Head of caudate nucleus (tissue), 42 donors: ENCODE measurements around the gene TRMO.
"Not testable (repeated sequence)": the region's sequence is repeated elsewhere in the genome, so short reads cannot be mapped to it uniquely, and the experiment has no call there.

ENCODE experiments used
- DNase-seq, 42 donors: peaks; one replicate each; pipeline versions ENCODE4 v3.0.0 to v3.0.0-alpha.2; 2020 to 2021; ENCODE audit warnings: mixed read lengths in 7 of 42
- intact Hi-C: fragments of 100-400 bp; cut with DNase I; formaldehyde crosslinking; loops from one replicate; pipeline ENCODE4 v1.15.0; 2022

Gene TRMO, protein sequence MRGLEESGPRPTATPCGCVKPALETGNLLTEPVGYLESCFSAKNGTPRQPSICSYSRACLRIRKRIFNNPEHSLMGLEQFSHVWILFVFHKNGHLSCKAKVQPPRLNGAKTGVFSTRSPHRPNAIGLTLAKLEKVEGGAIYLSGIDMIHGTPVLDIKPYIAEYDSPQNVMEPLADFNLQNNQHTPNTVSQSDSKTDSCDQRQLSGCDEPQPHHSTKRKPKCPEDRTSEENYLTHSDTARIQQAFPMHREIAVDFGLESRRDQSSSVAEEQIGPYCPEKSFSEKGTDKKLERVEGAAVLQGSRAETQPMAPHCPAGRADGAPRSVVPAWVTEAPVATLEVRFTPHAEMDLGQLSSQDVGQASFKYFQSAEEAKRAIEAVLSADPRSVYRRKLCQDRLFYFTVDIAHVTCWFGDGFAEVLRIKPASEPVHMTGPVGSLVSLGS

DNA sequence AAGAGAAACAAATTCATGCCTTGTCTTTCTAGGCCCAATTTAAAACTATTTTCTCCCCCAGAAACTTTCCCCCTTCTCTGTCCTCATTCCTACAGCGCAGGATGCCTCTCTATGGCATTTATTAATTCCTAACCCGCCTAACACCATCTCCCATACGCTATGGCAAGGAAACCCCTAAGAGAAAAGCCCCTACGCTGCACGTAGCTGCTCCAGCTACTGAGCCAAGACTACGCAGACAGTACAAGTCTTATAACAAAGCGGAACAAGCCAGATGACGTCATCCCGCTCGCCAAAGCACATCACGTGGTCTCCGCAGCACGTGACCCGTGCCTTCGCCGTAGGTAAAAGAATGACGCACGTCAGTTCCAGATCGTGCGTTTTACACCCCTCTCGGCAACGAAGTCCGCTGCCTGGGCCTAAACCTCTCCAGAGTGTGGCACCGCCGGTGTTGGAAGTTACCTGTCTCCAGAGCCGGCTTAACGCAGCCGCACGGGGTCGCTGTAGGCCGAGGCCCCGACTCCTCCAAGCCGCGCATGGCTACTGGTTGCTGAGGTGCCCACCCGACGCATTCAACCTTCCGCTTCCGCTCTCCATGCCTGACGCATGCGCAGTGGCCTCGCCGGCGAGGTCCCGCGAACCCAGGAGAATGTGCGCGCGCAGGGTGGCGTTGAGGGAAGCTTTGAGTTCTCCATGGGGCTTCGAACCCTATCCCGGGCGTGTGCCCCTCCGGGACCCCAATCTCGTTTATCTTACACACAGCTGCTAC, at the start of gene TRMO:
TRMO (minus strand) TSS at position 542 of the 766 bp plus-strand sequence; CDS start at position 535, 7 bp downstream.
- peak; percentile 87 to 99 (median 96) for DNase-seq
- intact Hi-C loops: loop anchor here (2.0 to 5.0 kb wide), 3 partner anchors 60 to 335 kb away; partner anchors contain the start of genes ANP32B and TBC1D2

DNA sequence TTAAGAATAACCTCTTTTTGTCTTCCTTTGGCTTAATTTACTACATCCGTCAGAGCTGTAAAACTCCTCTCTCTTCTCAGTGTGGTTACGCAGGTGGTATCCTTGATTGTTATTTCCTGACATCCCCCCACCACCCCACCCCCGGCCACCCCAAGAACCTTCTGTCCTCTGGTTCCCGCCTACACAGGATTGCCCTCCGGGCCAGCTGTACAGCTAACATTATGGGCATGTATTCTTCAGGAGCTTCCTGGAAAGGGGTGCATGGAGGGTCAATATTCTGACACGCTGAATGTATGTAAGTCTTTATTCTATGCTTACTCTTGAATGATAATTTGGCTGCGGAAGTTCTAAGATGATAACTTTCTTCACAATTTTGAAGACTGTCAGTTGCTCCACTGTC, 47.9 kb upstream of the TRMO start:
- intact Hi-C loops: no loop called here
- DNase-seq: no peak

DNA sequence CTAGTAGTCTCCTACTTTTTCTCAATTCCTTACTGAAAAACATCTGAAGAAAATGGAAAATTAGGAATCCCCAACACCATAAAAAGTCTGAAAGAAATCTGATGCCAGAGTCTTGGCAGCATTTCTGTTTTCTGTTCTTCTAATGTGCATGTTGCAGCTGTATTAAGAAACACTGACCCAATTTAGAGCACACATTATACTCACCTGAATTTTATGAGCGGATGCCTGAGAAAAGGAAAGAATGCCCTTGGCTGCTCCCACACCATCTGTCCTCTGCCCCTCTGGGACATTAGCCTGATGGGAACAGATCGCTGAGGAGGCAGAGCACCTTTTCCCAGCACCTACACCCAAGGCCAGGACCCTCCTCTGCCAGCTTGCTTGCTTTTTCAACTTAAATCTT, 46.7 kb upstream of the TRMO start:
- intact Hi-C loops: no loop called here
- no peak for DNase-seq

- intact Hi-C loops: no loop called here
- no peak for DNase-seq
These were observed 44.2 kb upstream of the TRMO start for GRCh38 chr9:97966493-97966892.

DNA sequence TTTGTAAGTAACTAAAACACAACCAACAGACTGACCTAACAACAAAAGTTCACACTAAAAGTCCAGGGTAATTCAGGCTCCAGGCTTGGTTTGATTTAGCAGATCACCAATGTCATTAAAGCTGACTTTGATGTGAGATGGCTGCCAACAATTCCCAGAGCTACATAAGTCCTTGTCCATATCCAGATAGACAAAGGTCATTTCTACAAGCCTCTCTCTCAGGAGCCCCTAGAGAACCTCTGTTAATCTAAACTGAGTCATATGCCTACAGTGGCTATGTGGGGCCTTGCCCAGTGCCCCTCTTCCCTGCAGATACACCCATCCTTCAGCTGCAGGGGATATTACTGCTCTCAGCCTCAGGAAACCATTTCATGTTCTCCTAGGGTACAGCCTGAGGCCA, 42.6 kb upstream of the TRMO start:
- intact Hi-C loops: no loop called here

GRCh38 chr9:97963232-97963631, 40.9 kb upstream of the TRMO start:
- intact Hi-C loops: no loop called here
- DNase-seq: no peak

More for the DNA sequence above, 42.6 kb upstream of the TRMO start:
- no peak for DNase-seq

DNA sequence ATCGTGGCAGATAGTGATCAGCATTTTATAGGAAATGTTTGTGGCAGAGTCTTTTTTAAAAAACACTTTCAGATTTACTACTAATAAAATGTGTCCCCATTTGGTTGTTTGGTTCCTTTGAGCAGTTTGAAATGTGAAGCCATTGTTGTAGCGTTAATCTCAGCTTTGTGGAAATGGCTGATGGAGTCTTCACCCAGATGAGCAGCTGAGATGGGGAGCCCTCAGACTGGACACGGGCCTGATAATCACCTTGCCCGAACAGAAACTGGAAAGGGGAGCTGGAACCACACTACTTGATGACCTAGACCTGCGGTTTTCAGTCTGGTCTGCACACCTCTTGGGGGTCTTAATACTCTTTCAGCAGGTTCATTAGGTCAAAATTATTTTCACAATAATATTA, 40.3 kb upstream of the TRMO start:
- DNase-seq: no peak
- intact Hi-C loops: no loop called here

DNA sequence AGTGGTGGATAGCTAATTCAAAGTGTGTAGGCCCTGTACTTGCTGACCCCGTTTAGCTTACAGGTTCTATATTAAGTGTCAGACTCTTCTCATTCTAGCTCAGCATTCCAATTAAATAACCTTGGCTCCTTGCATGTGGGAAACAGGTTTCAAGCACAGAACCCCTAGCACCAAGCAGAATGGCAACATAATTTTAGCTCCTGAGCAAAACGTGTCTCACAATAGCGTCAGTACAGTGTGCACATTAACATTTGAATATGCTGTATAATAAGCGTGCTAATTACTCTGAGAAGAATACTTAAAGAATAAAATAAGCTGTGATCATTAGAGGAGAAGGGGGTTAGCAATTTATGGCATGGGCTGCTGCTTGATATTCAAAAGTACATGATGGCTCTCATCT, 39.8 kb upstream of the TRMO start:
- intact Hi-C loops: no loop called here
- DNase-seq: no peak

GRCh38 chr9:97961361-97961760, 39.1 kb upstream of the TRMO start:
- DNase-seq: no peak
- intact Hi-C loops: no loop called here

DNA sequence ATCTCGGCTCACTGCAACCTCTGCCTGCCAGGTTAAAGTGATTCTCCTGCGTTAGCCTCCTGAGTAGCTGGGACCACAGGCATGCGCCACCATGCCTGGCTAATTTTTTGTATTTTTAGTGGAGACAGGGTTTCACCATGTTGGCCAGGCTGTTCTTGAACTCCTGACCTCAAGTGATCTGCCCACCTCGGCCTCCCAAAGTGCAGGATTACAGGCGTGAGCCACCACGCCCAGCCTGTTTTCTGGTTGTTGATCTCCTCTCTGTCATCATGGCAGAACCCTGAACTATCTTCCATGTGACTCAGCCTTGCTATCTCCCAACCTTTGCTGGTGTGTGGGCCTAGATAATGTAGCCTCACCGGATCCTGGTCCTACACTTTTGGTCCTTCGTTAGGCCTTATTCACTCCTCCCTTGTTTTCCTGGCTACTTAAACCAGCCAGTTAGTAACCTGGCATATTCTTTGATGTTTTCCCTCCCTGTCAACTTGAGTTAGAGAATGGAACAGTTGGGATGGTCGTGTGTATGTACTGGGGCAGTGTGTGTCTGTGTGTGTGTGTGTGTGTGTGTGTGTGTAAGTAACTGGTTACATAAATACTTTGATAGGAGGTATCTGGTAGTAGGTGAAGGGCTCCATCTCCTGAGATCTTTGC, 38.5 kb upstream of the TRMO start:
- intact Hi-C loops, DNase-seq: not testable (repeated sequence)

- intact Hi-C loops: no loop called here
- DNase-seq: no peak
These were observed 37.3 kb upstream of the TRMO start for GRCh38 chr9:97959585-97959984.

DNA sequence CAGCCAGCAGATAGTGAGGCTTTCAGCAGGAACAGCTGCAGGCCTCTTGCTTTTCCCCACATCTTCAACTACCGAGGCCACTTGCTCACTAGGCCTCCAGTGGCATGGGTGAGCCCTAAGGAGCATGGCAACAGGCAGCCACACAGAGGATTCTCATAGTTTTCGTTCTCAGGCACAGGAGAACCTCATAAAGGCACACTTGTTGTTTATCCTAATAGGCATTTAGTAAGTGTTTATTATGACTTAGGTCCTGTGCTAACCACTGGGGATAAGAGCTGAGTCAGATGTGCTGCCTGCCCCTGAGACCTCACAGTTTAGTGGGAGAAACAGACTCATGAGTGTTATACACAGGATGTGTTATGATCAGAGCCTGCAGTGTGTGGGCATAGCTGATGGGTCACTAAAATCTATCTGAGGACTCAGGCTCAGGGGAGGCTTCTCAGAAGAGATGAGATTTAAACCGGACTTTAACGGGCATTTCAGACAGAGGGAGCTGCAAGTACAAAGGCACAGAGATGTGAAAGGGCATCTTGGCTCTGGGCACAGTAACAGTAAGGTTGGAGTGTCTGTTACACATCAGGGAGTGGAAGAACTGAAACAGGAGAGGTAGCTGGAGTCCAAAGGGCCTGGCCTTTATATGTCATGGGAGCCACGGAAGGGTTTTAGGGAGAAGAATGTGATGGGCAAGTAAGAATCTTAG, 36.7 kb upstream of the TRMO start:
- peak in 13 of 42 donors; percentile 6 to 55 (median 14) for DNase-seq

DNA sequence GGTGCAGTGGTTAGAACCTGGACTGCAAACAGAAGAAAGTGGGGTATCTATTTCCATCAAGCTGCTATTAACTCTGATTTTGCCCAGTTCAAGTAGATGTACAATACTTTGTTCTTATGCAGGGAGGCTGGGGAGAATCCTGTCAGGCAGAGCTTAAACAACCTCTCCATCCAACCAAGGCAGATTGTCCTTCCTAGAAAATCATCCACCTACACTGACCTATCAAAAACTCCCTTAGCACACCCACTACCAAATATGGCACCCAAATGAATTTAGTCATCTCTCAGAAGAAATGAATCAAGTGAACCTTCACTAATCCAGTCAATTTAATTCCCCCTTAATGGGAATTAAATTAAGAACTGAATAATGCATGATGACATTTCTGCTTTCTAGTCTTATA, 34.0 kb upstream of the TRMO start:
- intact Hi-C loops: no loop called here
- no peak for DNase-seq

More for the DNA sequence above, 36.7 kb upstream of the TRMO start:
- intact Hi-C loops: no loop called here

- intact Hi-C loops: no loop called here
- DNase-seq: peak in 10 of 42 donors; percentile 4 to 43 (median 18)
These were observed 32.3 kb upstream of the TRMO start for GRCh38 chr9:97954550-97954989.

GRCh38 chr9:97950873-97951272, 28.6 kb upstream of the TRMO start:
- DNase-seq, intact Hi-C loops: not testable (repeated sequence)

- intact Hi-C loops, DNase-seq: not testable (repeated sequence)
These were observed 24.8 kb upstream of the TRMO start for GRCh38 chr9:97947094-97947493.

GRCh38 chr9:97945470-97945869, 23.2 kb upstream of the TRMO start:
- intact Hi-C loops, DNase-seq: not testable (repeated sequence)

DNA sequence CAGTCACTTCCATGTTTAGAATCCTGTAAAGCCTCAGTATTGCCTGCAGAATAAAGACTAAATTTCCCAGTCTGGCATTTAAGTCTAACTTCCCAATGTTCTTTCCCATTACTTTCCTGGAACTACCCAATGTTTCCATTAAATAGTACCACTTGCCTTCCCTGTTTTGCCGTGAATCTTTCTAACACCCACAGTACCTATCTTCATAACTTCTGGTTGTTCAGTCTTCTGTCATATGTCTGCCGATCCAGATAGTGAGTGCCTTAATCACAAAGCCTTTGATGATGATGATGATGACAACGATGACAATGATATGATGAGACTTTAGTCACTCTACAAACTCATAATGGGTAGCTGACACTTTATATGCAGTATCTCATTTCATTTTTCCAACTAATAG, 22.3 kb upstream of the TRMO start:
- intact Hi-C loops: no loop called here
- DNase-seq: no peak

- DNase-seq: no peak
- intact Hi-C loops: no loop called here
These were observed 21.1 kb upstream of the TRMO start for GRCh38 chr9:97943308-97943855.
